Right lobe of liver (tissue), 4 donors: ENCODE results near the gene RNF208.

Source experiments
- POLR2A ChIP-seq: fragments of 450-650 bp; IDR thresholded peaks from one replicate; pipeline ENCODE4 v1.6.1; 2017; ENCODE audit warnings: antibody characterized with exemption, mild to moderate bottlenecking
- TF ChIP-seq, protein P1 (sequence below), 4 donors: fragments of 200-600 bp in 3 of 4; fragments of 450-650 bp in 1 of 4; IDR thresholded peaks; one replicate each; pipeline versions ENCODE4 v1.5.1 to v1.8.0; 2016 to 2022; ENCODE audit warnings: antibody characterized with exemption in 4 of 4, mild to moderate bottlenecking in 2 of 4
- donor health status: DM: no; HTN: no; CAD: no.
- donor health status: DM: no; HTN: no; CAD: no.
- donor health status: DM: no; HTN: yes; CAD: no.

DNA sequence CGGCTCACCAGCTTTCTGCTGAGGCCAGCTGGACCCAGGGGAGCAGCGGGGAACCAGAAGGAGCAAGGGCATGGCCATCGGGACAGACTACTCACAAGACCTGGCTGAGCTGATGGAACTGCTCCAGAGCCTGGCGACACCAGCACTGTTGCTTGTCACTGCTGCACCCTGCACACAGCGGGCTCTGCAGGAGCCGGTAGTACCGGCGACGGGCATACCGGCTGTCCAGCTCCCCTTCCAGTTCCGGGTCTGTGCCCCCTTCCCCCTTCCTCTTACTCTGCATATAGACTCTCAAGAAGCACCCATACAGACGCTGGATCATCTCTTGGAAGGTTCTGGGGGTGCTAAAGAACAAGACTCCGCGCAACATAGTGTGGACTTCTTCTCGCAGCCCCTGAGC, 34.7 kb downstream of the RNF208 start:
- TF ChIP-seq, protein P1, sequence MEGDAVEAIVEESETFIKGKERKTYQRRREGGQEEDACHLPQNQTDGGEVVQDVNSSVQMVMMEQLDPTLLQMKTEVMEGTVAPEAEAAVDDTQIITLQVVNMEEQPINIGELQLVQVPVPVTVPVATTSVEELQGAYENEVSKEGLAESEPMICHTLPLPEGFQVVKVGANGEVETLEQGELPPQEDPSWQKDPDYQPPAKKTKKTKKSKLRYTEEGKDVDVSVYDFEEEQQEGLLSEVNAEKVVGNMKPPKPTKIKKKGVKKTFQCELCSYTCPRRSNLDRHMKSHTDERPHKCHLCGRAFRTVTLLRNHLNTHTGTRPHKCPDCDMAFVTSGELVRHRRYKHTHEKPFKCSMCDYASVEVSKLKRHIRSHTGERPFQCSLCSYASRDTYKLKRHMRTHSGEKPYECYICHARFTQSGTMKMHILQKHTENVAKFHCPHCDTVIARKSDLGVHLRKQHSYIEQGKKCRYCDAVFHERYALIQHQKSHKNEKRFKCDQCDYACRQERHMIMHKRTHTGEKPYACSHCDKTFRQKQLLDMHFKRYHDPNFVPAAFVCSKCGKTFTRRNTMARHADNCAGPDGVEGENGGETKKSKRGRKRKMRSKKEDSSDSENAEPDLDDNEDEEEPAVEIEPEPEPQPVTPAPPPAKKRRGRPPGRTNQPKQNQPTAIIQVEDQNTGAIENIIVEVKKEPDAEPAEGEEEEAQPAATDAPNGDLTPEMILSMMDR (IDR thresholded peaks at IDR 0.05) = no peak
- TF ChIP-seq POLR2A = no peak
